HG02763 (cell line): ENCODE data around the gene ESYT1.
A peak's percentile ranks its signal among the peaks of the same experiment; 100 is the strongest.

Experiments
- ATAC-seq: cut with Tn5 transposase; IDR thresholded peaks from one replicate; pipeline ENCODE4 v1.9.1; 2021; ENCODE audit warnings: mild to moderate bottlenecking, moderate library complexity; ENCODE audit not compliant: unreplicated experiment

ESYT1 gene

DNA sequence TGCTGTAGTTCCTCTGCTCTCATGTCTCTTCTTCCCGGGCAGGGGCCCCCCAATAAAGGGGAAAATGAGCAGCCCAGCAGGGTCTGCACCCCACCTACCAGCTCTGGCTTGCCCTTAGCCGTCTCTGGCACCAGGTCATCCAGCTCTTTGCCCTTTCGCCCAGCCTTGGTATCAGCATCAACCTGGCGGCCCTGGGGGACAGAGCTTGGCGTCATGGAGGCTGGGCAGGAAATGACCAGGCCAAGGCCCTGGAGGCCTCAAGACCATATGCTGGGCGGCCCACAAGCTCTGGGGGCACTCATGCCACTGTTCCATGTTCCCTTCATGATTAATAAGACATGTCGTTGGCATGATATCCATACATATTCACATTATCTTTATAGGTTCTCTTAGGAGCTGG is 44.8 kb downstream of the ESYT1 start:
- ATAC-seq, result no peak

DNA sequence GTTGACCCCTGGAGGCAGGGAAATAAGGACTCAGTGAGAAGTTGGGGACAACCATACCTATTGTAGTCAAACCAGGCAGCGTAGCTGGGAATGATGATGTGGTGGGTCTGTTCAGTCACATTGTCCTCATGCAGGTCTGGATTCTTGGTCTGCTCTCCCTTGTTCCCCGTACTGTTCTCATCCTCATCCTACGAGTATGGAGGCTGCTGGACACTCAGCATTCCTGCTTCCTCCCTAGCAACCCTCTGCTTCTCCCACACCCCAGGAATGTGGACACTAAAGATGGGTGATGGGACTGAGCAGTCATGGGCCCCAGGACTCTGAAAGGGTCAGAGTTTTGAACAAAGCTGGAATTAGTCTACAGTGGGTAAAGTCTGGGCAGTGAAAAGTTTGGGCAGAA is 50.3 kb downstream of the ESYT1 start:
- no peak for ATAC-seq

DNA sequence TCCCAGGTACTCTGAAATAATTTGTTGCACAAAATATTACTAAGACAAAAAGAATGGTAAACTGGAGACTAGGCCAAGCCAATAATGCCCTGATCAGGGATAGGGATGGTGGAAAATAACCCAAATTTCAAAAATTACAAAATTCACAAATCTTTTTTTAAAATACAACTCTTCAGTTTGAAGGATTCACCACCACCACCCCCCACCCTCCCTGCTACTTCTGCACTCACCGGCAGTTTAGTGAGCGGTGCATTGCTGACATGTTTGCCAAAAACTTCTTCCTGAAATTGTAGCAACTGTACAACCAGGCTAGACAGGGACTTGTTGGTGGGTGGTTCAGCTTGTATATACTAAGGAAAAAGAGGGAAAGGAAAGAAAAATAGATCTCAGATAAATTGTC is 58.9 kb downstream of the ESYT1 start:
- ATAC-seq, result no peak

DNA sequence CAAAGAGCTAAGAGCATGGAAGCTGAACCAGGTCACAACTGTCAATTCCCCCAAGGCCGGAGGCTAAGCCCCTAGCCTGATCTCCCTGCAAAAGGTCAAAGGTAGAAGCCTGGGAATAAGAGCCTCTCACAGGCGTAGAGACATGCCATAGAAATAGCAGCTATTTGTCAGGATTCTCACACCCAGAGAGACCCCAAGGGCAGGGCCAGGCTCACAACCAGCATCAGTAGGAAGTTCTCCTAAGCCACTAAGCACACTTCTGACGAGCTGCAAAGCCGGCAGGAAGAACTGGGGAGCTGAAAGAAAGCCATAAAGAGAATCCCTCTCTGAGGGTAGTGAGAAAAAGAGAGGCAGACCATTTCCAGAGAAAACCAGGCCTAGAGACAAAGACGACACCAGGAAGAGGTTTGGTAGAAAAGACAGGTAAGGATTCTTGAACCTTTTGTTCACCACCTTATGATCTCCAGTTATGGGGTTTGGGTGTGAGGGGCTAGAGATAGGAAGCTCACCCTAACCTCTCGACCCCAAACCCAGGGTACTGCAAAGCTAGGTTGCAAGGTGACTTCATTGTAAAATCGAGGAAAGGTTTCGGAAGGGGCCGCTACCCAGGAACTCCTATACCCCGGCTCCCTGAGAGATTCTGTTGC is 60.2 kb downstream of the ESYT1 start:
- no peak for ATAC-seq

DNA sequence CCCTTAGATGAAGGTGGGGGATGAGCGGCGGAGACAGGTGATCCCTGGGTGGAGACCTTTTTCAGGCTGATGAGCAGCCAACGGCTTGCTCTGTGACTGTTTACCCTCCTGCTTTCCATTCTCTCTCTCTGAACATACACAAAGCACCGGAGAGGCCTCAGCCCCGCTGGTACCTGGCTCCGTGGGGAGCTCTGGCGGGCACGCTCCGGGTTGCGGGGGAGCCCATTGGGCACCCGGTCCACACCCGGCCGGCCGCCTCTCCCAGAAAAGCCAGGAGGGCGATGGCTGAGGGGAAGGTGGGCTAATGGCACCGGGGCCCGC is 60.7 kb downstream of the ESYT1 start:
- no peak for ATAC-seq

DNA sequence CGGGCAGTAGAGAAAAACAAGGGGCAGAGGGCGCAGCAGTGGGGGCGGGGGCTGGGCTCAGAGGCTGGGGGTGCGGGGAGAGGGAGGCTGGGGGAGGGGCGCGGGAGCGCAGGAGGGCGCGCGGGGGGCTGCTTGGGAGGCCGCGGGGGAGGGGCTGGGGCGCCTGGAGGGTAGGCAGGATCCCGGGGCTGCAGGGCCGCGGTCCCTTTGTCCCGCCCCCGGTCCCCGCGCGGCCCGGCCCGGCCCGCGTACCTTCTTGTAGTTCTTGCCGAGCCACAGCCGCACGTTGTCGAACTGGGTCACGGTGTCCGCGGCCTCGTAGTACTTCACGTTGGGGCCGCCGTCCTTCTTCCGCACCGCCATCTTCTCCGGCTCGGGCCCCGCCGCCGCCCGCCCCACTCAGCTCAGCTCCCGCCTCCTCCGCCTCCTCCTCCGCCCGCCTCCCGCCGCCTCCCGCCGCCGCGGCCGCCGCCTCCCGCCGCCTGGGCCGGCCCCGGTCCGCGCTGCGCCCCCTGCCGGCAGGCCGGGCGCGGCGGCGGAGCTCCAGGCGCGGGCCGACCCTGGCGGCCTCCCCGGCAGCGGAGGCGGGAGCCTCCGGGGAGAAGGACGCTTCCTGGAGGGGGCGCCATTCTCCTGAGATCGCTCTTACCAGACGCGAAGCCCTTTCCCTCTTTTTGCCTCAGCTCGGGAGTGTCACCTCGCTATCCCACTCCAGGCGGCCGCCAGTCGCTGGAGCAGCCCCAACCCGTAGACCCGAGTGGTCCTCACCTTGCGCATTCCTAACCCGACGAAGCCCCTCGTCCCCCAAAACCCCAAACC is 61.2 kb downstream of the ESYT1 start, which contains the start of gene SMARCC2:
SMARCC2 (minus strand) TSS at position 385 of the 819 bp plus-strand sequence; CDS start at position 363, 22 bp downstream.
- ATAC-seq, result peak; percentile 82

DNA sequence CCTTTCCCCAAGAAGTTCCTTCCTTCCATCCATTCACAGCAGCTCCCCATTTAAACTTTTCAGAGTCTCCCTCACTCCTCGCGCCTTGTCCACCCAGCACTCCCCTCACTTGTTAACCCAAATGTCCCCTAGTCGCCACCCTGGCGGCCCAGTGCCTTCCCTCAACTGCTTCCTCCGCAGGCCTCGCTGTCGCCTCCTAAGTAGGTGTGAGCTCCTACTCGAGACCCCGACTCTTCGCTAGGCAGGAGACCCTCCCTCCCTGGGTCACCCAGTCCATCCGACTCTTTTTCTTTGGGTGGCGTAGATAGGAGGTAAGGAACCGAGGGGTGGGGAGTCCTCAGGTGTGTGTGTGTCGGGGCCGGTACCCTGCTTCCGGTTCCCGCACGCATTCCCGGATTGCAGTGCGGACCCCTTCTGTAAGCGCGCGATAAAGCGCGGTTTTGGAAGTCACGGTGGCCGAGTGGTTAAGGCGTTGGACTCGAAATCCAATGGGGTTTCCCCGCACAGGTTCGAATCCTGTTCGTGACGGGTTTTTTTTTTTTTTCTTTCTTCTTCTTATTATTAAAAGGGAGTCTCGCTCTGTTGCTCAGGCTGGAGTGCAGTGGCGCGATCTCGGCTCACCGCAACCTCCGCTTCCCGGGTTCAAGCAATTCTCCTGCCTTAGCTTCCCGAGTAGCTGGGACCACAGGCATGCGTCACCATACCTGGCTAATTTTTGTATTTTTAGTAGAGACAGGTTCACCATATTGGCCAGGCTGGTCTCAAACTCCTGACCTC is 62.0 kb downstream of the ESYT1 start:
- peak; percentile 28 for ATAC-seq

DNA sequence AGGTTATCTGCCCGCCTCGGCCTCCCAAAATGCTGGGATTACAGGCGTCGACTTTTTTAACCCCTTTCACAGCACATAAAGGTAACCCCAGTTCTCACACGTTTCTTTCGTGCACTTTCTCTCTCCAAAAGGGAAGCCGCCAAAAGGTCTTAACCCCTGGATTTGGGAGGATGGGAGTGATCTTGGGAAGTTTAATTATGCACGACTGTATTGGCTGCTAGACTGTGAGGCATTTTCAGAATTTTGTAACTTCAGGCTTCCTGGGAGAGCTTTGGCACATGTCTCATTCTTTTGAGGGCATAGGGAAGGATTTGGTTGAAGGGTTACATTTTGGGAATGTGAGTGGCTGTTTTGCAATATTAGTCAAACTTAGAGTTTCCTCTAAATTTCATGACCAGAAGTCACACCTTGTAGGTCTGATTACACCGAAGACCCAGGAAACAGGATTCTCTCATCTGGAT is 62.7 kb downstream of the ESYT1 start:
- ATAC-seq, result no peak

DNA sequence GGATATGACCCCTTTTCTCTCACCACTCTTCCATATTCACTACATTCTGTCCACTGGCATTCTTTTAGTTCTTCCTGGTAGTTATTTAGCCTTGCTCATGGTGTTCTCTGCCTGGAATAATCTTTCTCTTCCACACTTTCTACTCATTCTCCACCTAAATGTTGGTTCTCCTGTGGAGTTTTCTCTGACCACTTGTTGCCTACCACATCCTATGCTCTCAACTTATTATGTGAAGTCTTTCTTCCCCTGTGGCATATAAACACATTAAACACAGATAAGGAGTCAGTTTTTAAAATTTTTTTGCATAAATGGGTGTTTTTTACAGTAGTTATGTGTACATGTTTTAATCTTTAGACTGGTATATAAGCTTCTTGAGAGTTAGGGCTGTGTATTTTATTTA is 64.5 kb downstream of the ESYT1 start:
- no peak for ATAC-seq

DNA sequence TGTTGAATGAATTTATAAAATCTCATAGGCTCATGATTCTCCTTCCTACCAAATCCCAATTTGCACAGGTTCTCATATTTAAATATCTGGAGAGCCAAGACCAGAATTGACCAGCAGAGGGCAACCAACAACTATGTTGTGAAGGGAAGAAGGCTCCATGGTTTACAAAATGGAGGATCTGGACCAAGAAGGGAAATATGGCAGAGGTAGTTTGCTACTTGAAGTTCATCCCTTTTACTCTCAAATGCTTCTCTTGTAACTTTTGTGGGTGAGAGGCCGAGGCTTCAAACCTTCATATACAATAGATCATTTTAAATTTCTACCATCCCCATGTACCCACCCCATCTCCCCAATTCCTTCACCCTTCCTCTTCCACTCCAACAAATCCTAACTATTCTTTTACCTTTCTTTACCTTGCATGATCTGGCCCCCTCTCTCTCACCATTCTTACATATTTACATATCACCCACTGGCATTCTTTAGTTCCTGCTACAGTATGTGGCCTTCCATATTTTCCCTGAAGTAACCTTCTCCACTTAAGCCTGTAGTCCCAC is 65.0 kb downstream of the ESYT1 start:
- no peak for ATAC-seq
